HG02642 (cell line): Measurements from ENCODE around the gene GMPR.
"Not testable (repeated sequence)": the region's sequence is repeated elsewhere in the genome, so short reads cannot be mapped to it uniquely, and the experiment has no call there.

Experiments
- ATAC-seq: cut with Tn5 transposase; IDR thresholded peaks from one replicate; pipeline ENCODE4 v1.9.1; 2021; ENCODE audit warnings: mild to moderate bottlenecking; ENCODE audit not compliant: unreplicated experiment, poor library complexity

Gene GMPR

GRCh38 chr6:16224409-16224808 is 14.0 kb upstream of the GMPR start:
- ATAC-seq = no peak

GRCh38 chr6:16225062-16225731 is 13.2 kb upstream of the GMPR start:
- not testable (repeated sequence) for ATAC-seq

- ATAC-seq = not testable (repeated sequence)
These were observed 12.0 kb upstream of the GMPR start for GRCh38 chr6:16226117-16227047.

GRCh38 chr6:16227048-16227562 is 11.3 kb upstream of the GMPR start:
- ATAC-seq = no peak

- ATAC-seq = no peak
These were observed 10.8 kb upstream of the GMPR start for GRCh38 chr6:16227605-16228004.

GRCh38 chr6:16228043-16228442 is 10.3 kb upstream of the GMPR start:
- no peak for ATAC-seq

- ATAC-seq = no peak
These were observed 9.4 kb upstream of the GMPR start for GRCh38 chr6:16228709-16229665.

- no peak for ATAC-seq
These were observed 8.7 kb upstream of the GMPR start for GRCh38 chr6:16229700-16230099.

GRCh38 chr6:16230953-16231352 is 7.4 kb upstream of the GMPR start:
- ATAC-seq = no peak

GRCh38 chr6:16232086-16232485 is 6.3 kb upstream of the GMPR start:
- no peak for ATAC-seq

GRCh38 chr6:16236009-16236501 is 2.3 kb upstream of the GMPR start:
- no peak for ATAC-seq

- no peak for ATAC-seq
These were observed 1.7 kb upstream of the GMPR start for GRCh38 chr6:16236631-16237199.

GRCh38 chr6:16237242-16237641 is 1.1 kb upstream of the GMPR start:
- no peak for ATAC-seq

GRCh38 chr6:16238963-16239797 is 793 bp downstream of the GMPR start:
- peak; percentile 23 for ATAC-seq

- no peak for ATAC-seq
These were observed 1.4 kb downstream of the GMPR start for GRCh38 chr6:16239798-16240123.

- ATAC-seq = no peak
These were observed 2.4 kb downstream of the GMPR start for GRCh38 chr6:16240589-16241320.

GRCh38 chr6:16241321-16241689 is 2.9 kb downstream of the GMPR start:
- no peak for ATAC-seq

- no peak for ATAC-seq
These were observed 4.7 kb downstream of the GMPR start for GRCh38 chr6:16243055-16243454.
